H1 (cell line): ENCODE results near the gene BTNL2. TPM values are rescaled to one million over a fixed set of nuclear protein-coding genes. Genes with fewer than 3 reads are reported as not detected.

Experiments used
- MAX ChIP-seq: IDR thresholded peaks from 2 replicates; pipeline ENCODE4 v1.6.1; 2012; ENCODE audit warnings: inconsistent platforms
- NANOG ChIP-seq: IDR thresholded peaks from 2 replicates; pipeline ENCODE4 v1.6.1; 2011; ENCODE audit warnings: low read length, low read depth, mild to moderate bottlenecking, inconsistent platforms; ENCODE audit not compliant: insufficient read depth, poor library complexity, severe bottlenecking
- polyA plus RNA-seq, 7 experiments: library from polyadenylated mRNA; depleted of rRNA in 3 of 7; stranded (reverse) in 5 of 7; unstranded in 2 of 7; fragments of >200 nt in 5 of 7; fragments of 200-250 nt in 2 of 7; gene quantifications; 1 replicate in 5 of 7; 2 replicates in 1 of 7; 4 replicates in 1 of 7; pipeline versions ENCODE4 v1.2.1 to v1.2.3, GENCODE V29; 2011 to 2013; ENCODE audit warnings: missing spikeins in 2 of 7, mixed read lengths in 2 of 7
- total RNA-seq: library from RNA; stranded (reverse); fragmentation: NEBNext Ultra II Directional; extraction: Animal tissue kit (Norgen Biotek cat#: 25700); gene quantifications from 2 replicates; pipeline ENCODE4 v1.2.1, GENCODE V29; 2021

BTNL2 gene
- total and polyA plus RNA-seq, 2 of the 8 experiments (the other 6 are each of a cell fraction or from before 2014, with no cell fraction given), result not detected

- TF ChIP-seq MAX (no peak), NANOG (no peak)
Measured at GRCh38 chr6:32447932-32448331, 41.0 kb upstream of the BTNL2 start (continued).
